Measurements from ENCODE around the gene TXNDC8. TPM values are rescaled to one million over a fixed set of nuclear protein-coding genes. Genes with fewer than 3 reads are reported as not detected.

The TXNDC8 gene
- polyA plus RNA-seq, 1 donor from 2014 or later: not detected

- no peaks in the 10 kb centered on the region for H3K36me3 ChIP-seq (ENCODE audit: insufficient read depth, low read length)
- no peaks in the 10 kb centered on the region for H3K9me3 ChIP-seq (ENCODE audit: low read length)
- H3K4me2 ChIP-seq (ENCODE audit: low read length): no peak overlapping the region
- TF ChIP-seq TAF1 (IDR thresholded peaks at IDR 0.05; ENCODE audit: low read depth): no peak
- no peak for TF ChIP-seq EP300 (conservative IDR thresholded peaks at IDR 0.05; ENCODE audit: poor library complexity, severe bottlenecking)
- TF ChIP-seq, protein P1, sequence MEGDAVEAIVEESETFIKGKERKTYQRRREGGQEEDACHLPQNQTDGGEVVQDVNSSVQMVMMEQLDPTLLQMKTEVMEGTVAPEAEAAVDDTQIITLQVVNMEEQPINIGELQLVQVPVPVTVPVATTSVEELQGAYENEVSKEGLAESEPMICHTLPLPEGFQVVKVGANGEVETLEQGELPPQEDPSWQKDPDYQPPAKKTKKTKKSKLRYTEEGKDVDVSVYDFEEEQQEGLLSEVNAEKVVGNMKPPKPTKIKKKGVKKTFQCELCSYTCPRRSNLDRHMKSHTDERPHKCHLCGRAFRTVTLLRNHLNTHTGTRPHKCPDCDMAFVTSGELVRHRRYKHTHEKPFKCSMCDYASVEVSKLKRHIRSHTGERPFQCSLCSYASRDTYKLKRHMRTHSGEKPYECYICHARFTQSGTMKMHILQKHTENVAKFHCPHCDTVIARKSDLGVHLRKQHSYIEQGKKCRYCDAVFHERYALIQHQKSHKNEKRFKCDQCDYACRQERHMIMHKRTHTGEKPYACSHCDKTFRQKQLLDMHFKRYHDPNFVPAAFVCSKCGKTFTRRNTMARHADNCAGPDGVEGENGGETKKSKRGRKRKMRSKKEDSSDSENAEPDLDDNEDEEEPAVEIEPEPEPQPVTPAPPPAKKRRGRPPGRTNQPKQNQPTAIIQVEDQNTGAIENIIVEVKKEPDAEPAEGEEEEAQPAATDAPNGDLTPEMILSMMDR (IDR thresholded peaks at IDR 0.05; ENCODE audit: poor library complexity, severe bottlenecking): no peak
- no peak for TF ChIP-seq EZH2 (IDR thresholded peaks at IDR 0.05; ENCODE audit: borderline replicate concordance, insufficient read depth, low read length, poor library complexity, severe bottlenecking)
- H3K9ac ChIP-seq (ENCODE audit: low read length): no peak overlapping the region
- H3K4me3 ChIP-seq (ENCODE audit: low read length): no peak overlapping the region
- no peak overlapping the region for H3K27ac ChIP-seq (ENCODE audit: low read length)
- no peaks in the 10 kb centered on the region for H3F3A ChIP-seq (ENCODE audit: insufficient read depth, low read length, poor library complexity, severe bottlenecking)
- H3K9me2 ChIP-seq (ENCODE audit: insufficient read depth, low read length): no peaks in the 10 kb centered on the region
- no peaks in the 10 kb centered on the region for H3K79me2 ChIP-seq (replicated peaks; ENCODE audit: insufficient read depth, low read length)
- H4K20me1 ChIP-seq (ENCODE audit: insufficient read depth): no peaks in the 10 kb centered on the region
- H2AFZ ChIP-seq (ENCODE audit: low read depth, low read length): no peak overlapping the region
- no peaks in the 10 kb centered on the region for H3K27me3 ChIP-seq (ENCODE audit: insufficient read depth, low read depth, low read length)
Observed at GRCh38 chr9:110276781-110277180, 60.9 kb downstream of the TXNDC8 start.

- Histone ChIP-seq H3K79me2 (replicated peaks; ENCODE audit: insufficient read depth, low read length) (no peaks in the 10 kb centered on the region), H3K9me2 (ENCODE audit: insufficient read depth, low read length) (no peaks in the 10 kb centered on the region), H2AFZ (ENCODE audit: low read depth, low read length) (no peak overlapping the region), H3K4me2 (ENCODE audit: low read length) (no peak overlapping the region), H3K36me3 (ENCODE audit: insufficient read depth, low read length) (no peaks in the 10 kb centered on the region), H3K4me3 (ENCODE audit: low read length) (no peak overlapping the region), H3F3A (ENCODE audit: insufficient read depth, low read length, poor library complexity, severe bottlenecking) (no peaks in the 10 kb centered on the region), H3K9ac (ENCODE audit: low read length) (no peak overlapping the region), H3K27me3 (ENCODE audit: insufficient read depth, low read depth, low read length) (no peaks in the 10 kb centered on the region), H3K27ac (ENCODE audit: low read length) (no peak overlapping the region), H4K20me1 (ENCODE audit: insufficient read depth) (no peaks in the 10 kb centered on the region), H3K9me3 (ENCODE audit: low read length) (no peaks in the 10 kb centered on the region)
- TF ChIP-seq TAF1 (IDR thresholded peaks at IDR 0.05; ENCODE audit: low read depth) (no peak), MXI1 (conservative IDR thresholded peaks at IDR 0.05; ENCODE audit: poor library complexity, severe bottlenecking) (no peak), EP300 (conservative IDR thresholded peaks at IDR 0.05; ENCODE audit: poor library complexity, severe bottlenecking) (no peak), POLR2AphosphoS5 (IDR thresholded peaks at IDR 0.05) (no peak), EZH2 (IDR thresholded peaks at IDR 0.05; ENCODE audit: borderline replicate concordance, insufficient read depth, low read length, poor library complexity, severe bottlenecking) (no peak), SMC3 (conservative IDR thresholded peaks at IDR 0.05; ENCODE audit: poor library complexity) (no peak), RAD21 (conservative IDR thresholded peaks at IDR 0.05) (no peak)
- TF ChIP-seq, protein P1 (IDR thresholded peaks at IDR 0.05; ENCODE audit: poor library complexity, severe bottlenecking): no peak
- TF ChIP-seq, protein P2, sequence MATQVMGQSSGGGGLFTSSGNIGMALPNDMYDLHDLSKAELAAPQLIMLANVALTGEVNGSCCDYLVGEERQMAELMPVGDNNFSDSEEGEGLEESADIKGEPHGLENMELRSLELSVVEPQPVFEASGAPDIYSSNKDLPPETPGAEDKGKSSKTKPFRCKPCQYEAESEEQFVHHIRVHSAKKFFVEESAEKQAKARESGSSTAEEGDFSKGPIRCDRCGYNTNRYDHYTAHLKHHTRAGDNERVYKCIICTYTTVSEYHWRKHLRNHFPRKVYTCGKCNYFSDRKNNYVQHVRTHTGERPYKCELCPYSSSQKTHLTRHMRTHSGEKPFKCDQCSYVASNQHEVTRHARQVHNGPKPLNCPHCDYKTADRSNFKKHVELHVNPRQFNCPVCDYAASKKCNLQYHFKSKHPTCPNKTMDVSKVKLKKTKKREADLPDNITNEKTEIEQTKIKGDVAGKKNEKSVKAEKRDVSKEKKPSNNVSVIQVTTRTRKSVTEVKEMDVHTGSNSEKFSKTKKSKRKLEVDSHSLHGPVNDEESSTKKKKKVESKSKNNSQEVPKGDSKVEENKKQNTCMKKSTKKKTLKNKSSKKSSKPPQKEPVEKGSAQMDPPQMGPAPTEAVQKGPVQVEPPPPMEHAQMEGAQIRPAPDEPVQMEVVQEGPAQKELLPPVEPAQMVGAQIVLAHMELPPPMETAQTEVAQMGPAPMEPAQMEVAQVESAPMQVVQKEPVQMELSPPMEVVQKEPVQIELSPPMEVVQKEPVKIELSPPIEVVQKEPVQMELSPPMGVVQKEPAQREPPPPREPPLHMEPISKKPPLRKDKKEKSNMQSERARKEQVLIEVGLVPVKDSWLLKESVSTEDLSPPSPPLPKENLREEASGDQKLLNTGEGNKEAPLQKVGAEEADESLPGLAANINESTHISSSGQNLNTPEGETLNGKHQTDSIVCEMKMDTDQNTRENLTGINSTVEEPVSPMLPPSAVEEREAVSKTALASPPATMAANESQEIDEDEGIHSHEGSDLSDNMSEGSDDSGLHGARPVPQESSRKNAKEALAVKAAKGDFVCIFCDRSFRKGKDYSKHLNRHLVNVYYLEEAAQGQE (IDR thresholded peaks at IDR 0.05; ENCODE audit: borderline replicate concordance): no peak
Observed at GRCh38 chr9:110270211-110270995, 67.3 kb downstream of the TXNDC8 start.

All from neural cell (in vitro differentiated cells).